HAP-1 (cell line): ENCODE data around the gene C14orf119.
"Not testable (repeated sequence)": the region's sequence is repeated elsewhere in the genome, so short reads cannot be mapped to it uniquely, and the experiment has no call there.

Experiments used
- DNase-seq, 2 experiments: peaks; one replicate each; pipeline ENCODE4 v3.0.0-alpha.2; 2016 to 2020; ENCODE audit warnings: low spot score in 2 of 2
- H3K27me3 ChIP-seq: fragments of 250-450 bp; sonication (Bioruptor Pico); 2 replicates; pipeline ENCODE4 v1.5.1; 2020; ENCODE audit warnings: low read depth, mild to moderate bottlenecking, moderate library complexity
- H3K36me3 ChIP-seq: fragments of 250-450 bp; sonication (Bioruptor Pico); replicated peaks from 2 replicates; pipeline ENCODE4 v1.5.1; 2020; ENCODE audit warnings: mild to moderate bottlenecking
- H3K4me1 ChIP-seq: fragments of 250-450 bp; sonication (Bioruptor Pico); 2 replicates; pipeline ENCODE4 v1.5.1; 2020; ENCODE audit warnings: mild to moderate bottlenecking
- H3K4me3 ChIP-seq: fragments of 250-450 bp; sonication (Bioruptor Pico); 2 replicates; pipeline ENCODE4 v1.5.1; 2020; ENCODE audit warnings: mild to moderate bottlenecking, moderate library complexity
- H3K9me3 ChIP-seq: fragments of 250-450 bp; sonication (Bioruptor Pico); 2 replicates; pipeline ENCODE4 v1.5.1; 2020; ENCODE audit warnings: mild to moderate bottlenecking, moderate library complexity
- in situ Hi-C: fragments of 300-500 bp; cut with MboI; formaldehyde crosslinking; loops from 3 replicates; pipeline ENCODE4 v1.14.3; 2020; ENCODE audit warnings: low sequenced_read_pairs, inconsistent platforms, mixed read lengths

Gene C14orf119

DNA sequence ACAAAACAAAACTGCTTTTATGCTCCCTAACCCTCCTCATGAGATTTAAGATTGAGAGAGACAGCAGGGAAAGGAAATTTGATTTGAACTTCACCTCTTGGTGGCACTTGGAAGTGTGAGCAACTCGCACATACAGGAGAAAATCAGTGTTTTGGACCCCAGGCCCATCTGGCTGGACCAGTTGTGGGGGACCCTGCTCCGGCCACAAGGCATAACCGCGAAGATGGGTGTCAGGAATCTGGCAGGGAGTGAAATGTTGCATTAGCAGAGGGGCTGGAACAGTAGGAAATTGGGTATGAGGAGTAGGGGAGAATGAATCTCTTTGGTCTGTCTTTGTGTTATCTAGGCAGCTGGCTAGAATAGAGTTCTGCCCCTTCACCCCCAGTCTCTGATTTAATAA, 8.3 kb downstream of the C14orf119 start:
- Histone ChIP-seq H3K9me3 (peaks cover 2% of the 10 kb centered on the region; the same call in 1 of the 2 replicates), H3K4me1 (no peaks in the 10 kb centered on the region), H3K27me3 (peaks cover 2% of the 10 kb centered on the region; the same call in 1 of the 2 replicates), H3K36me3 (peaks cover 3% of the 10 kb centered on the region; the same call in 1 of the 2 replicates), H3K4me3 (no peak overlapping the region)
- DNase-seq, result no peak
- in situ Hi-C loops, result no loop called here

DNA sequence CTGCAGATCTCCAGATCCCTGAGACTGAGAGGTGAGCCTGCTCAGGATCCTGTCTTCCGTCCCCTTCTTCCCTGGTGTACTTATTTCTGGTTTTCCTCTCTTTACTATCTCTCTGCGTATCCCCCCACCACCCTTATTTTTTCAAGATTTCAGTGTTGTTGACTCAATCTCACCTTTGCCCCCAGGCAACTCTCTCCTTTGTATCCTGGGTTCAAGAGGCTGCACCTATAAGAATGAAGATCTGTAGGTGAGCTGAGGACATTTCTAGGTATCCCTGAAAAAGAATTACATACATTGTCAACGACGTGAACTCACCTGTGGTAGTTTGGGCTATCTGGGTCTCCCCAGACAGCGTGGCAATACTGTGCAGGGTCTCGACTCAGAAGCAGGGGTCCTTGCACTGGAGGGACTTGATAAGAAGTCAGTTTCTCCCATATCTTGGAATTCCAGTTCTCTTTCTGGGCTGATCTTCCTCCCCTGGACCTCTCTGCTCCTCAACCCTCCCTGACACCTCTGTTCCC, 8.8 kb downstream of the C14orf119 start:
- H3K4me1 ChIP-seq, result no peaks in the 10 kb centered on the region
- no peak overlapping the region for H3K4me3 ChIP-seq
- H3K27me3 ChIP-seq, result peaks cover 2% of the 10 kb centered on the region; the same call in 1 of the 2 replicates
- H3K36me3 ChIP-seq, result peaks cover under 1% of the 10 kb centered on the region; the same call in 1 of the 2 replicates
- DNase-seq, result no peak
- peaks cover 5% of the 10 kb centered on the region; the same call in 1 of the 2 replicates for H3K9me3 ChIP-seq
- in situ Hi-C loops, result no loop called here

DNA sequence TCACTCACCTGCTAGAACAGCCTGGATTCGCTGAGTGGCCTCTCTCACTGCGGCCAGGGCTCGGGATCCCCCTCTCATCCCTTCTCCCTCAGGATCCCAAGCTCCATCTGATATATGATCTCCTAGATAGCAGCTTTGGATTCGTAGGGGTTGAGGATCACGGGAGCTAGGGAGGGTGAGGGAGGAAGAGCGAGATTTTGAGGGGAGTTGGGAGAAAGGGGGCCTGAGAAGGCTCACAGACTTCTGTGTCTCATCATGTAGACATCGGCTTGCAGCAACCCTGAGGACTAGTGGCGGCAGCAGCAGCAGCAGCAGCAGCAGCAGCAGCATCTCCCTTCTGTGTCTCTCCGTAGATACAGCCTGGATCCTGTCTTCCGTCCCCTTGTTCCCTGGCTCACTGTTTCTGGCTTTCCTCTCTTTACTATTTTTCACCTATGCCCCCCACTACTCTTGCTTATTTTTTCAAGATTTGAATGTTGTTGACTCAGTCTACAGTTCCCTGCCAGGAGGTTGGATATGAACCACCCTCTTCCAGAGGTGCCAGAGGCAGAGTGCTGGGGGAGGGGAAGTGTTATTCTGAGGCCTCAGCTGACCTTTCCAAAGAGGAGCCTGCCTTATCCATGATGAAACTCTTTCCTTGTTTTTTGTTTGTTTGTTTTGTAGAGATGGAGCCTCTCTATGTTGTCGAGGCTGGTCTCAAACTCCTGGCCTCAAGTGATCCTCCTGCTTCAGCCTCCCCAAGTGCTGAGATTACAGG, 9.5 kb downstream of the C14orf119 start, which contains the start of gene CIROP:
TSS of gene CIROP (minus strand) at position 399 of the 757 bp plus-strand sequence. CDS start at position 330, 69 bp downstream.
- DNase-seq, result no peak
- peaks cover 5% of the 10 kb centered on the region; the same call in 1 of the 2 replicates for H3K9me3 ChIP-seq
- no peak within 1 kb of the TSS for H3K4me3 ChIP-seq
- no peaks in the 10 kb centered on the region for H3K4me1 ChIP-seq
- in situ Hi-C loops, result no loop called here
- peaks cover 2% of the 10 kb centered on the region; the same call in 1 of the 2 replicates for H3K27me3 ChIP-seq
- no peaks in the 10 kb centered on the region for H3K36me3 ChIP-seq

DNA sequence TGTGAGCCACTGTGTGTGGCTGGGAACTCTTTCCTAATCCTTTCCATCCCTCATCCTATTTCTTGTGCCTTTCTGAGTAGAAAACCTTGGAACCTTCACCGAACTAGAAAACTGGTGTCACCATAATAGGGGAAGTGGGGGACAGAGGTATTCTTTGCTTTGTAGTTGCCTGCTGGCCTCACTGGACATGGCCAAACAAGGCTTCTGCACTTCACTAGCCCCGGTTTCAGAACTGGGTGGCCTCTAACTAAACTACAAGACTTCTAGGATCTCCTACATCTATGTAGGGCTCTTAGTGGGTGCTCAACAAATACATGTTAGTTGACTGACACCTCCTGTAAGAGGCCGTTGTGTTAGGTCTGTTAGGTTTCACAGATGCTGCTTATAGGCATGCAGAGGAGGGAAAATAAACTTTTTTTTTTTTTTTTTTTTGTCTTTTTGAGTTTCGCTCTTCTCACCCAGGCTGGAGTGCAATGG, 10.1 kb downstream of the C14orf119 start:
- DNase-seq, result no peak
- Histone ChIP-seq H3K27me3 (peaks cover 8% of the 10 kb centered on the region), H3K4me3 (no peak overlapping the region), H3K4me1 (no peaks in the 10 kb centered on the region), H3K9me3 (peaks cover 5% of the 10 kb centered on the region; the same call in 1 of the 2 replicates), H3K36me3 (no peaks in the 10 kb centered on the region)
- in situ Hi-C loops, result no loop called here

DNA sequence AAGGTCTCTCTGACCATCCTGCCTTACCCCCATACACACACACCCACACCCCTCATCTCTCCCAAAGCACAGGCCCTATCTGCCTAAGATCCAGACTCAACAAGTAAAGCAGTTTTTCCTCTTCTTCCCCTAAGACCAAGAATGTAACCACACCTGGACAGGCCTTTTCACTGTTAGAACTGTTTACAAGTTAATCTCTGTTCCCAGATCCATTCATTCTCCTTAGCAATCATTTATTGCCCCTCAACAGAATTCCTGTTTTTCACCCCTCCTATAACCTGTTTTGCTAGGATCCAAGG, 11.4 kb downstream of the C14orf119 start:
- Histone ChIP-seq H3K4me3 (no peak overlapping the region), H3K4me1 (no peaks in the 10 kb centered on the region), H3K36me3 (no peaks in the 10 kb centered on the region), H3K27me3 (peaks cover 18% of the 10 kb centered on the region), H3K9me3 (peaks cover 5% of the 10 kb centered on the region; the same call in 1 of the 2 replicates)
- no peak for DNase-seq
- in situ Hi-C loops, result no loop called here

DNA sequence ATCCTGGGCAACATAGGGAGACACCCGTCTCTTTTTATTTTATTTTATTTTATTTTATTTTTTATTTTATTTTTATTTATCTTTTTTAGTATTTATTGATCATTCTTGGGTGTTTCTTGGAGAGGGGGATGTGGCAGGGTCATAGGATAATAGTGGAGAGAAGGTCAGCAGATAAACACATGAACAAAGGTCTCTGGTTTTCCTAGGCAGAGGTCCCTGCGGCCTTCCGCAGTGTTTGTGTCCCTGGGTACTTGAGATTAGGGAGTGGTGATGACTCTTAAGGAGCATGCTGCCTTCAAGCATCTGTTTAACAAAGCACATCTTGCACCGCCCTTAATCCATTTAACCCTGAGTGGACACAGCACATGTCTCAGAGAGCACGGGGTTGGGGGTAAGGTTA, 12.3 kb downstream of the C14orf119 start:
- DNase-seq, H3K9me3 ChIP-seq, H3K36me3 ChIP-seq, H3K4me3 ChIP-seq, in situ Hi-C loops, H3K4me1 ChIP-seq: not testable (repeated sequence)
- H3K27me3 ChIP-seq, result peaks cover 27% of the 10 kb centered on the region

DNA sequence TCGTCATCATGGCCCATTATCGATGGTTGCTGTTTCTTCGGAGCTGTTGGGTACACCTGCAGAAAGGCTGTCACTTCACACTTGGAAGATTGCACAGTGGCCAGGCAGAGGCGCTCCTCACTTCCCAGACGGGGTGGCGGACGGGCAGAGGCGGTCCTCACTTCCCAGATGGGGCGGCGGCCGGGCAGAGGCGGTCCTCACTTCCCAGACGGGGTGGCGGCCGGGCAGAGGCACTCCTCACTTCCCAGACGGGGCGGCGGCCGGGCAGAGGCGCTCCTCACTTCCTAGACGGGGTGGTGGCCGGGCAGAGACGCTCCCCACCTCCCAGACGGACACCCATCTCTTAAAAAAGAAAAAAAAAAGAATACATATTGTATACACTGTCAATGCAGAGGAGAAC, 12.9 kb downstream of the C14orf119 start:
- DNase-seq, H3K36me3 ChIP-seq, H3K4me1 ChIP-seq, H3K4me3 ChIP-seq, H3K9me3 ChIP-seq, in situ Hi-C loops: not testable (repeated sequence)
- peaks cover 32% of the 10 kb centered on the region for H3K27me3 ChIP-seq

DNA sequence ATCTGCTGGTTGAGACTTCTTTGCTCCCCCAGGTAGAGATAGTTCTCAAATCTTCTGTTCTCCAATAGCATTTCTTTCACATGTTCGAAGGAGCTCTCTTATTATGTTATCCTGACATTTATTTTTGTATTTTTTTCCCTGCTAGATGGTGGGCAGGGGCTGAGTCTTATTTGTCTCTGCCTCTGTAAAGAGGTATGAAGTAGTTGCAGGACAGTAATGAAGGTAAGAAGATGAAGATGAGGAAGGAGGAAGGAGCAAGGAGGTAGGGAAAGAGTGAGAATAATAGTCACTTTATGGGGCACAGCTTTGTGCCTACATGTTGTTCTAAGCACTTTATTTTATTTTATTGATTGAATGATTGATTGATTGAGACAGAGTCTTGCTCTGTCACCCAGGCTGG, 14.5 kb downstream of the C14orf119 start:
- no peak for DNase-seq
- Histone ChIP-seq H3K9me3 (peaks cover 5% of the 10 kb centered on the region; the same call in 1 of the 2 replicates), H3K36me3 (no peaks in the 10 kb centered on the region), H3K4me3 (no peak overlapping the region), H3K27me3 (peaks cover 39% of the 10 kb centered on the region), H3K4me1 (no peaks in the 10 kb centered on the region)
- in situ Hi-C loops, result no loop called here

DNA sequence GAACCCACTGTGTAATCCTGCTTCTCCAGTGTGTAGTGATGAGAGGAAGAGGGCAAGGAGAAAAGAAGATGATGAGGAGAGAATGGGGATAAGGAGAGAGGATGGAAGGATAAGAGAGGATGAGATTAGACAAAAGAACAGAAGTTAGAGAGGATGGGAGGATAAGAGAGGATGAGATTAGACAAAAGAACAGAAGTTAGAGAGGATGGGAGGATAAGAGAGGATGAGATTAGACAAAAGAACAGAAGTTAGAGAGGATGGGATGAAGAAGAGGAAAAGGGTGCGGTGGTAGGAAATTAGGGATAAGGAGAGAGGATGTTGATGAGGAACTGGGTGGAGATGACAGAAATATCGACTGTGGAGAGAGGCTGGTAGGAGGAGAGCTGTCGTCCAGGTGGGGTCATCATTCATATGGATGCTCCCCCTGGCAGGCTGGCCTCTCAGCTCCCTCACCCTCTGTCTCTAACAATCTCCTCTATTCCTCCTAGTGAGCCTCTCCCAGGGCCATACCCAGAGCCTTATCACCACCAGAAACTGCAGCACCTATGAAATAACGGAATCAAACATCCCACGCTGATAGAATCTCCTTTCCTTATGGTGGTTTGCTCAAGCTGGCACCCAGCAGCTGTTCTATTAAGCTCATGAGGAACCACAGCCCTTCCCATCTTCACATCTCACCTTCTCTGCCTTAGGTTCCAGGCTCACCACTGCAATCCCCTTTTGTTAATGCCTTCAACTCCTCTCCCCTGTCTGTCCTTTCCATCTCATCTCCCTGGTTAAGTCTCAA, 15.5 kb downstream of the C14orf119 start:
- no peaks in the 10 kb centered on the region for H3K36me3 ChIP-seq

DNA sequence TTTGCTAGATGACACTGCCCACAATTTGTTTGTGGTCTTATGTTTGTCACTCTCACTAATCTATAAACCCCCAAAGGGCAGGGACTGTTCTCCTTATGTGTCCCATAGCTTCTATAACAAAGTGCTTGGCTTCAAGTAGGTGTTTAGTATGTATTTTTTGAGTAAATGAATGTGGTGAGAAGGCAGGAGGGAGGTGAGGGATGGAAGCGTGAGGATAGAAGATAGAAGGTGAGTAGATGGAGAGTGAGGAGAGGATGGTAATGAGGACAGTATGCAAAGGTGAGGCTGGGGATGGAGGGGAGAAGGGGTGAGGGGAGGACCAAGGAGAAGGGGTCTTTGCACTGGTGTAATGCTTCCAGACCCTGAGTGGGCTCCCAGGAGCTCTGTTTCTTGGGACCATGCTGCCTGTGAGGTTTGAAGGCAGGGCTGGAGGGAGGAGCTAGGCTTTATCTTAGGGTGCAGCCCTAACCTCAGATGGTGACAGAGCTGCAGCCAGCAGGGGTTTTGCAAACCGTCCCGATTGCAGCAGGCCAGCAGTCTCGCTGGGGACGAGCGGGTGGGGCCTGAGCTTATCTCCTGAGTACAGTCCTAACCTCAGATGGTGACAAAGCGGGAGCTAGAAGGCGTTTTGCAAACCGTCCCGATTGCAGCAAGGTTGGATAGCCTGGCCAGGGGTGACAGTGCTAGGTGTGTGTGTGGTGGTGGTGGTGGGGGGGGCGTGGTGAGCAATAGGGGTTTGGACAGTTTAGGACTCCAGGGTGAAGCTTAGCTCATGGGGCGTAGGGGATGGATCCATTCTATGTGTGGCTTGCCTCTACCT, 17.3 kb downstream of the C14orf119 start:
- no peak overlapping the region for H3K4me3 ChIP-seq
- in situ Hi-C loops, result no loop called here

More for the DNA sequence above, 15.5 kb downstream of the C14orf119 start:
- H3K9me3 ChIP-seq, result peaks cover 5% of the 10 kb centered on the region; the same call in 1 of the 2 replicates
- peaks cover 44% of the 10 kb centered on the region for H3K27me3 ChIP-seq
- in situ Hi-C loops, result no loop called here
- no peak overlapping the region for H3K4me3 ChIP-seq
- H3K4me1 ChIP-seq, result no peaks in the 10 kb centered on the region
- no peak for DNase-seq

DNA sequence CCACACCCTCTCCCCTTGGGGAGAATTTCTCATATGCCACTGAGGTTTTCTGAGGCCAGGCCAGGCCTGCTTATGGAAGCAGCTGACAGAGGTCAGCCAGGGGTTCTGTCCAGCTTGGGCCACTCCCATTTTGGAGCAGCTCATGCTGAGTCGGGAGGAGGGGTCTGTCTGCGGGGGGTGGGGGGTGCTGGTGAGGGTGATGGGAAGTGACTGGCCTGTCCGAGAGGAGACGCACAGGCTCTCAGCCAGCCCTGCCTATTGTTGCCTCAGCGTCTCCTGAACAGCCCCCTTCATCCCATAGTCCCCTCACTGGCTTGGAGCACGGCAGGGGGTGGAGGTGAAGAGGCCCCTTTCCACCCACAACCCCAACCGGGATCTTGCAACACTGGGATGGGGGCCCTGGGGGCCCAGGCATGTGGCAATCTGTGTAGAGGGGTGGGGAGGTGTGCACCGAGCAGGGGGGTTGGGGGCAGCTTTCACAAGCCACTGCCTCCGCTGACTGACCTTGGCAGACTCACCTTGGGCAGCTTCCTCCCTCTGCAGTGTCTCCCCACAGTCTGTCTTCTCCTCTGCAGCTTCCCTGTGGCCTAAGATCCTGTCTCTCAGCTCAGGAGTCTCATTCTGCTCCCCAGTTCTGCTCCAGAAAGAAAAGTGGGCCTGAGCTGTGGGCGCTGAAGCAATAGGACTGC, 18.3 kb downstream of the C14orf119 start:
- Histone ChIP-seq H3K27me3 (peaks cover 46% of the 10 kb centered on the region), H3K9me3 (peaks cover 3% of the 10 kb centered on the region; the same call in 1 of the 2 replicates), H3K4me3 (no peak overlapping the region), H3K4me1 (no peaks in the 10 kb centered on the region), H3K36me3 (no peaks in the 10 kb centered on the region)
- in situ Hi-C loops, result no loop called here
- DNase-seq, result no peak

More for the DNA sequence above, 17.3 kb downstream of the C14orf119 start:
- peaks cover 5% of the 10 kb centered on the region; the same call in 1 of the 2 replicates for H3K9me3 ChIP-seq
- H3K27me3 ChIP-seq, result peaks cover 46% of the 10 kb centered on the region
- H3K4me1 ChIP-seq, result no peaks in the 10 kb centered on the region
- H3K36me3 ChIP-seq, result no peaks in the 10 kb centered on the region
- DNase-seq, result no peak

DNA sequence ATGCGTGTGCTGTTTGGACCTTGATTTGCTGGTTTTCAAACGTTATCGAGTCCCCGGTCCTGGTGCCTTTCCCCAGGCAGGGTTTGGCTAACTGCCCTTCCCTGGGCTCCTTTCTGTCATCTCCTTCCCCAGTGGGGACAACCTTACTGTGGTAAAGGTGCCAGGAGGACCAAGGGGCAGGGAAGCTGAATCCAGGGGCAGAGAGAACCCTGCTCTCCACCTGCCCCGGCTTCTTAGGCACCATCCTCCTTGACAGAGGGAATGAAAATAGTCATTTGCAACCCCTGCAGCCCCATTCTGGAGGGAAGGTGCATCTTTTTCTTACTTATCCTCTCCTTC, 18.8 kb downstream of the C14orf119 start:
- Histone ChIP-seq H3K9me3 (no peaks in the 10 kb centered on the region), H3K4me3 (no peak overlapping the region), H3K27me3 (peaks cover 46% of the 10 kb centered on the region), H3K36me3 (no peaks in the 10 kb centered on the region), H3K4me1 (no peaks in the 10 kb centered on the region)
- in situ Hi-C loops, result no loop called here
- DNase-seq, result no peak

DNA sequence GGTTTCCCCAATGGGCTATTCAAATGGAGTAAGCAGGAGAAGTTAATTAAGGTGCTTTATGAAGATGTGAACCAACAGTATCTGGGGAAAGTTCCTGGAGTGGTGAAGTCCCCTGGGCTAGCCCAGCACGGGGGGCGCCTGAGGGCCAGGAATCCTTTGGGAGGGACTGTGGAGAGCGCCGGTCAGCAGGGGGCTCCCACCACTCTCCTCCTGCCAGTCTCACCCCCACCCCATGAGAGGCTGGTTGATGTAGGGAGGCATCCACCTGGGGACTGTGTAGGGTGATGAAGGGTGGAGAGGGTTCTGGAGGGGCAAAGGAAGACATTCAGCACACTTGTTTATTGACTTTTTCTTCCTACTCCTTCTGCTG, 19.3 kb downstream of the C14orf119 start:
- DNase-seq, result no peak
- in situ Hi-C loops, result no loop called here
- H3K4me3 ChIP-seq, result no peak overlapping the region
- H3K4me1 ChIP-seq, result no peaks in the 10 kb centered on the region
- H3K27me3 ChIP-seq, result peaks cover 46% of the 10 kb centered on the region
- no peaks in the 10 kb centered on the region for H3K36me3 ChIP-seq
- H3K9me3 ChIP-seq, result no peaks in the 10 kb centered on the region
